ENCODE data around the gene TPCN2.

The TPCN2 gene

DNA sequence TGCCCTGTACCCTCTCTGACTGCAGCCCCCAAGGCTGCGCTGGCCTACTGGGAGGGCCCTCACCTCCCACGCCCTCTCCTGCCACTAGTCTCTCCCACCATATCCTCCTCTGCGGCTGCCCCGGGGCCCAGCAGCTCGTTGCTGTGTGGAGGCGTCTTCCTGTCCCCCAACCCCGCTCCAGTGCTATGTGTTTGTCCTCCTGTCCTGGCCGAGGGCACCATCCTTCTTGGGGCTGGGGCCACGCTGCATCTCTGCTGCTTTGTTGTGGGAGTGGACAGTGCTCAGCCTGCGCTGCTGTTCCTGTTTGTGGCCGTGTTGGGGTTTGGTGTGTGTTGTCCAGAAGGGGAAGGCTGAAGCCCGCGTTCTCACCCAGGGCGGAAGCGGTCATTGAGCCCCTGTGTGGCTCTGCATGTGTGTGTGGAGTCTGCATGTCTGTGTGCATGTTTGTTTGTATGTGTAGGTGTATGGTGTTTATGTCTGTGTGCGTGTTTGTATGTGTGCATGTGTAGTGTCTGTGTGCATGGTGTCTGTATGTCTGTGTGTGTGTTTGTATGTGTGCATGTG is 15.7 kb downstream of the TPCN2 start:
- no peaks in the 10 kb centered on the region for H3K27me3 ChIP-seq
- peaks cover 92% of the 10 kb centered on the region for H3K36me3 ChIP-seq
- no peak for TF ChIP-seq CTCF (IDR thresholded peaks at IDR 0.05)
- H3K4me3 ChIP-seq (ENCODE audit: low read depth in 1 of 2, low read length in 1 of 2) = no peak overlapping the region
- no peaks in the 10 kb centered on the region for H3K9me3 ChIP-seq
- no peaks in the 10 kb centered on the region for H3K4me1 ChIP-seq (ENCODE audit: control insufficient read depth in 1 of 2, insufficient read depth in 1 of 2, low read depth in 1 of 2, low read length in 1 of 2)
- no peak overlapping the region for H3K27ac ChIP-seq

GRCh38 chr11:69065147-69065710 is 16.5 kb downstream of the TPCN2 start:
- no peaks in the 10 kb centered on the region for H3K27me3 ChIP-seq

GRCh38 chr11:69066122-69067112 is 17.7 kb downstream of the TPCN2 start:
- Histone ChIP-seq H3K9me3 (no peaks in the 10 kb centered on the region), H3K36me3 (peaks cover 89% of the 10 kb centered on the region), H3K27ac (no peak overlapping the region), H3K4me3 (ENCODE audit: low read depth in 1 of 2, low read length in 1 of 2) (no peak overlapping the region), H3K27me3 (no peaks in the 10 kb centered on the region), H3K4me1 (ENCODE audit: control insufficient read depth in 1 of 2, insufficient read depth in 1 of 2, low read depth in 1 of 2, low read length in 1 of 2) (no peaks in the 10 kb centered on the region)
- no peak for TF ChIP-seq CTCF (IDR thresholded peaks at IDR 0.05)

More at GRCh38 chr11:69065147-69065710, 16.5 kb downstream of the TPCN2 start:
- Histone ChIP-seq H3K4me1 (ENCODE audit: control insufficient read depth in 1 of 2, insufficient read depth in 1 of 2, low read depth in 1 of 2, low read length in 1 of 2) (no peaks in the 10 kb centered on the region), H3K36me3 (peaks cover 88% of the 10 kb centered on the region), H3K4me3 (ENCODE audit: low read depth in 1 of 2, low read length in 1 of 2) (no peak overlapping the region), H3K27ac (no peak overlapping the region), H3K9me3 (no peaks in the 10 kb centered on the region)
- TF ChIP-seq CTCF (IDR thresholded peaks at IDR 0.05) = no peak

DNA sequence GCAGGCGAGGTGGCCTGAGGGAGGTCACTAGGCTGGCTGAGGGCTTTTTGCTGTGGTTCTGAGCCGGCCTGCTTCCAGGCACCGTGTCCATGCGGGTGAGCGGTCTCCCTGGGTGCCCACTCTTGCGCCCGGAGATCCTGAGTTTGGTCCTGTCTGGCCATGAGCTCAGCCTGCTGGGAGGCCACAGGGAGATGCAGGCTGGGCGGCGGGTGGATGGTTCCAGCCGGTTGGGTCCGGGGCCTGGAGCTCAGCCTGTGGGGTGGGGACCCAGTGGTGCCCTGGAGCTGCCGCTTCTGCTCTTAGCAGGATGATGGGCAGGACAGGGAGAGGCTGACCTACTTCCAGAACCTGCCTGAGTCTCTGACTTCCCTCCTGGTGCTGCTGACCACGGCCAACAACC is 18.5 kb downstream of the TPCN2 start:
- Histone ChIP-seq H3K36me3 (peaks cover 90% of the 10 kb centered on the region), H3K4me3 (ENCODE audit: low read depth in 1 of 2, low read length in 1 of 2) (no peak overlapping the region), H3K9me3 (no peaks in the 10 kb centered on the region), H3K27me3 (no peaks in the 10 kb centered on the region), H3K4me1 (ENCODE audit: control insufficient read depth in 1 of 2, insufficient read depth in 1 of 2, low read depth in 1 of 2, low read length in 1 of 2) (no peaks in the 10 kb centered on the region), H3K27ac (no peak overlapping the region)
- TF ChIP-seq CTCF (IDR thresholded peaks at IDR 0.05) = no peak

- Histone ChIP-seq H3K27ac (no peak overlapping the region), H3K4me3 (ENCODE audit: low read depth in 1 of 2, low read length in 1 of 2) (no peak overlapping the region), H3K27me3 (no peaks in the 10 kb centered on the region), H3K36me3 (peaks cover 90% of the 10 kb centered on the region), H3K9me3 (no peaks in the 10 kb centered on the region), H3K4me1 (ENCODE audit: control insufficient read depth in 1 of 2, insufficient read depth in 1 of 2, low read depth in 1 of 2, low read length in 1 of 2) (no peaks in the 10 kb centered on the region)
- TF ChIP-seq CTCF (IDR thresholded peaks at IDR 0.05) = no peak
These were observed 22.5 kb downstream of the TPCN2 start for GRCh38 chr11:69071086-69071800.
